ENCODE data around the gene GM2A. TPM values are rescaled to one million over a fixed set of nuclear protein-coding genes. Genes with fewer than 3 reads are reported as not detected.
A peak's percentile ranks its signal among the peaks of the same experiment; 100 is the strongest.
"Not testable (repeated sequence)": the region's sequence is repeated elsewhere in the genome, so short reads cannot be mapped to it uniquely, and the experiment has no call there.

The GM2A gene
- total RNA-seq, 1 donor from 2014 or later: 32.1 TPM

- no peak for ATAC-seq
- intact Hi-C loops (cut with micrococcal nuclease): no loop called here
- no peak for DNase-seq
Observed at GRCh38 chr5:151225071-151225470, 27.9 kb upstream of the GM2A start.

- DNase-seq (no peak), ATAC-seq (no peak)
- intact Hi-C loops (cut with micrococcal nuclease): no loop called here
Observed at GRCh38 chr5:151225475-151225874, 27.5 kb upstream of the GM2A start.

DNA sequence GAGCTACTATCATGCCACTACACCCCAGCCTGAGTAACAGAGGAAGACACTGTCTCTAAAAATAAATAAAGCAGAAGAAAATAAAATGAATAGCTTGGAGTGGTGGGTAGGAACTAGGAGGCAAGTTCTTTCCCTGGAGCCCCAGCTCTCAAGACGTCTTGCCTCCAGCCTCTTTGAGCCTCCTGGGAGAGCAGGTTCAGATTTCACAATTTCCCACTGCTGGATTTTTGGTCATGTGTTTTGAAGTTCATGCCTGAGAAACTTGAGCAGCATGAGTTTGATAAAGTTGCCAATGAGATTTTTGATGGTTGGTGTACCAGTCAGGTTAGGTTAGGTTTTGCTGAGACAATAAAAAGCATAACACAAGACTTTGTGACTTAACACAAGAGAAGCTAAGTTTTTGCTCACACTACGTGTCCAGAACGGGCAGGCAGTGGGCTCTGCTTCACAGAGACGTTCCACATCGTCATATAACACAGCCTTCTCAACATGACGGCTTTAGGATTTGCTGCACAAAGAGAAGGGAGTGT, 25.0 kb upstream of the GM2A start:
- intact Hi-C loops (cut with micrococcal nuclease): no loop called here
- ATAC-seq (no peak), DNase-seq (no peak)

- intact Hi-C loops (cut with micrococcal nuclease): no loop called here
- DNase-seq: no peak
- ATAC-seq: no peak
Observed at GRCh38 chr5:151228986-151229385, 24.0 kb upstream of the GM2A start.

- DNase-seq (no peak), ATAC-seq (no peak)
- intact Hi-C loops (cut with micrococcal nuclease): loop anchor here (10.0 kb wide), 1 partner anchor 105 kb away; no protein-coding TSS in a partner anchor
Observed at GRCh38 chr5:151230048-151230680, 22.8 kb upstream of the GM2A start.

DNA sequence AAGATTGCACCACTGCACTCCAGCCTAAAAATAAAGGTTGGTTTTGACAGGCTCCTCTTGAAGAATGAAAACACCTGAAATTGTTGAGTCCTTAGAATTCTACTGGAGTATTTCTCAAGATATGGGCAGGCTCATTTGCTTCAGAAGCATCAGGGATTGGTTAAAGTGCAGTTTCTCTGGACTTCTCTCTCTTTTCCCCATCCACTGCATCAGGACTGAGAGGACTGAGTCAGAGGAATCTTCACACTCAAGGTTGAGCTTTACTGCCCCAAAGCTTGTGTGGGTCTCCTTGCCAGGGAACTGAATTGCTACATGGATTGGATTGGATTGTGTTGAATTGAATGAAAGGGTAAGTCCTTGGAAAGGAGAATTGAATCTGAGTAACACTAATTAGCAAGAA, 21.6 kb upstream of the GM2A start:
- intact Hi-C loops (cut with micrococcal nuclease): loop anchor here (10.0 kb wide), 1 partner anchor 107 kb away; no protein-coding TSS in a partner anchor
- no peak for DNase-seq
- ATAC-seq: no peak

GRCh38 chr5:151233616-151234085, 19.3 kb upstream of the GM2A start:
- ATAC-seq: no peak
- intact Hi-C loops (cut with micrococcal nuclease): loop anchor here (10.0 kb wide), 1 partner anchor 109 kb away; no protein-coding TSS in a partner anchor
- DNase-seq: no peak

GRCh38 chr5:151234476-151235238, 18.3 kb upstream of the GM2A start:
- ATAC-seq (peak; percentile 75), DNase-seq (peak; percentile 84)
- intact Hi-C loops (cut with micrococcal nuclease): loop anchor here (10.0 kb wide), 1 partner anchor 110 kb away; no protein-coding TSS in a partner anchor

DNA sequence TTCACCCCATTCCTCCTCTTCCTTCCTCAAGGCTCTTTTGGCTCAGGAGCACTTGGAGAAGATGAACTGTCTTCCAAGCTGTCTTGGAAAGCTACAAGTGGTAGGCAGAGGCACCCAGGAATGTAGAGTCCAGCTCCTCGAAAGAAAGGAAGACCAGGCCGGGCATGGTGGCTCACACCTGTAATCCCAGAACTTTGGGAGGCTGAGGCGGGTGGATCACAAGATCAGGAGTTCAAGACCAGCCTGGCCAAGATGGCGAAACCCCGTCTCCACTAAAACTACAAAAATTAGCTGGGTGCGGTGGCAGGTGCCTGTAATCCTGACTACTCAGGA, 17.8 kb upstream of the GM2A start:
- not testable (repeated sequence) for ATAC-seq, DNase-seq
- intact Hi-C loops (cut with micrococcal nuclease): loop anchor here (10.0 kb wide), 1 partner anchor 110 kb away; no protein-coding TSS in a partner anchor

GRCh38 chr5:151236888-151237287, 16.1 kb upstream of the GM2A start:
- no peak for DNase-seq
- intact Hi-C loops (cut with micrococcal nuclease): loop anchor here (10.0 kb wide), 1 partner anchor 112 kb away; no protein-coding TSS in a partner anchor
- ATAC-seq: no peak

GRCh38 chr5:151237685-151238084, 15.3 kb upstream of the GM2A start:
- no peak for ATAC-seq
- no peak for DNase-seq

DNA sequence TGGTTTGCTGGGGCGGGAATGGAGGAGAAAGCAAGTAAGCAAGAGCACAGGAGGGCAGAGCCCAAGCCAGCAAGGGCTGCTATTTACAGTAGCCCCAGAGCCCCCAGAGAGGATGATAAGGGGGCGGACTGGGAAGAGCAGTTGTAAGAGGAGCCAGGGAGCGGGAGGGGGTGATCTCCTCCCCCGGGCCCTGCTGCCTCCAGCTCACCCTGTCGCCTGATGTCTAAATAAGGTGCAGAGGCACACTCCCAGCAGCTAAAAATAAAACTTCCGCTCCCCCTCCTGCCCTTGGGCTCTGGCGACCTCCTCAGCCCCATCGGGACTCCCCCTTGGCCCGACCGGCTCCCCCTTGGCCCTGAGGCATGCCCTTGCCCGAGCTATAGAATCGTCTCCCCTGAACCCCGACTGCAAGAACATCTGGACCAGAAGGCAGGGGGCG, 14.7 kb upstream of the GM2A start:
- intact Hi-C loops (cut with micrococcal nuclease): loop anchor here (10.0 kb wide), 1 partner anchor 114 kb away; no protein-coding TSS in a partner anchor
- peak; percentile 91 for ATAC-seq
- DNase-seq: peak; percentile 81

More at GRCh38 chr5:151237685-151238084, 15.3 kb upstream of the GM2A start:
- intact Hi-C loops (cut with micrococcal nuclease): loop anchor here (10.0 kb wide), 1 partner anchor 113 kb away; no protein-coding TSS in a partner anchor

DNA sequence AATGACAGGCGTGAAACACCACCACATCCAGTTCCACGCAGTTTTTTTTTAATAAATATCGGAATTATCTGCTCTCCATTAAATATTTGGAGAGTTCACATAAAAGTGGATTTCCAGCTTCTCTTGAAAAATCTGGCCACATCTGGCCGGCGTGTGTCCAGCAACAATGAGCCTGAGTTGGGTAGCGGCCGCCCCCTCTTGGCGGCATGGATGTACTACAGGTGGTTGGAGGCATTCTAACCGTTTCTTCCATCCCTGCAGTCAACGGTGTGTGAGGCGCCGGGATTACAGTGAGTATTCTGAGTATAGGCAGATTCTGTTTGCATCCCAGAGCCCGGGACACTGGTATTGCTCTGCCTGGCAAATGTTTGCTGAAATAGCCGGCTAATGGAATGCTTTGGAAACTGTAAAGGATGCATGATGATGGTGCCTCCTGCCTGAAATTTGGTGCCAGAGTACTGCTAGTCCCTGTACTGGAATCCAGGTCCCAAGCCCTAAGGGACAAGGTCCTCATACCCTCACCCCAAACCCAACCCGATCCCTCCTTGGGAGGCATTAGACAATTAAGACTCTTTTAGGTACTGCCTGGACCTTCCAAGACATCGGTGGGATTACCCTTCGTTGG, 13.6 kb upstream of the GM2A start:
- intact Hi-C loops (cut with micrococcal nuclease): loop anchor here (10.0 kb wide), 1 partner anchor 115 kb away; no protein-coding TSS in a partner anchor
- DNase-seq (peak; percentile 90), ATAC-seq (peak; percentile 72)

GRCh38 chr5:151240268-151240835, 12.6 kb upstream of the GM2A start:
- ATAC-seq; intact Hi-C loops (cut with micrococcal nuclease); DNase-seq: not testable (repeated sequence)

DNA sequence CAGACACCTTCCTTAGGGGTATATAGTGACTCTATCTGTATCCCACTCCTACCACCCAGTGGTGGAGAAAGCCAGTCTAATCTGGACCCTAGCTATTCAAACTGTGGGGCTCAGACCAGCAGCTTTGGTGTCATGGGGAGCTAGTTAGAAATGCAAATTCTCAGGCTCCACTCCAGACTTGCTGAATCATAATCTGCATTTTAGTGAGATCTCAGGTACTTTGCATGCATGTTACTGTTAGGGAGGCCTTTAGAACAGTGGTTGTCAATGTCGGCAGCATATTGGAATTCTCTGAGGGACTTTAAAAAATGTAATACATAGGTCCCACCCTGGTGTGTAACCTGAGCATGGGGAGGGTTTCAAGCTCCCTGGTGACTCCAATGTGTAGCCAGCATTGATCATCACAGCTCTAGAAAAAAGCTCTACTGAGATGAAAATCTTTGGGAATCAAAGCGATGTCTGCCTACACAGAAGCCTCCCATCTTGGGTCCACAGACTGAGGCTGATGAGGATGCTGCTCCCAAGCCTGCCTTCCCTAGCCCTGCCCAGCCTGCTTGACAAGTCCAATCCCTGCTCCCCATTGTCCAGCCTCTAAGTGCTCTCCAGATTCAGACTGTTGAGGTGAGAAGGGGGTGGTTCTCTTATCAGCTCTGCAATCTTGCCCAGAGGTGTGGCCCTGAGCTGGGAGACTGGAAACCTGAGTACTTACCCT, 11.9 kb upstream of the GM2A start:
- DNase-seq (no peak), ATAC-seq (no peak)
- intact Hi-C loops (cut with micrococcal nuclease): no loop called here

GRCh38 chr5:151243127-151243526, 9.9 kb upstream of the GM2A start:
- ATAC-seq (no peak), DNase-seq (no peak)
- intact Hi-C loops (cut with micrococcal nuclease): no loop called here

DNA sequence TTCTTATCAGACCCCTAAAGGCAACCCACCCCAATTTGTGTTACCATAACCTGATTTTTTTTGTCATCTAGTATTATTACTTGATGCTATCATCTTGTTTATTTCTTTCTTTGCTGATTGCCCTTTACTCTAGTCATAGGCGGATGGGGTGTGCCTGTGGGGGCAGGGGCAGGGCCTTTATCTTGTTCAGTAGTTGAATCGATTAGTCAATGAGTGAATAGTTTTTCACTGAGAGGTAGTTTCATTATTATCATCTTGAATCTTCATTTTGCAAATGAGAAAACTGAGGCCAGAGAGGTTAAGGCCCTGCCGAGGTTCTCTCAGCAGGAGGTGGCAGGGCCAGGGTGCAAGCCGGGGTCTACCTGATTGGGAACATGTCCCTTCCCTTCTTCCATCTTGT, 9.4 kb upstream of the GM2A start:
- intact Hi-C loops (cut with micrococcal nuclease): no loop called here
- DNase-seq: no peak
- ATAC-seq: no peak

GRCh38 chr5:151244206-151244605, 8.8 kb upstream of the GM2A start:
- intact Hi-C loops (cut with micrococcal nuclease): no loop called here
- DNase-seq (no peak), ATAC-seq (no peak)

Measured in left ventricle myocardium superior (tissue), 1 donor.